Measurements from ENCODE around the gene TSPAN18. TPM values are rescaled to one million over a fixed set of nuclear protein-coding genes. Genes with fewer than 3 reads are reported as not detected.

Gene TSPAN18
- total and polyA plus RNA-seq, 8 donors: 27.2 to 85.8 (median 63.7) TPM

GRCh38 chr11:44852952-44853351 is 126.2 kb downstream of the TSPAN18 start:
- DNase-seq: no peak
- ATAC-seq: no peak
- TF ChIP-seq CTCF (IDR thresholded peaks at IDR 0.05): no peak
- Histone ChIP-seq H3K27me3 (no peaks in the 10 kb centered on the region), H3K36me3 (no peaks in the 10 kb centered on the region), H3K4me1 (no peaks in the 10 kb centered on the region), H3K9me3 (no peaks in the 10 kb centered on the region), H3K4me3 (no peak overlapping the region), H3K27ac (no peak overlapping the region)
- intact Hi-C loops (cut with DNase I): no loop called here

- no peaks in the 10 kb centered on the region for H3K27me3 ChIP-seq
- no peaks in the 10 kb centered on the region for H3K4me1 ChIP-seq
- no peak for TF ChIP-seq CTCF (IDR thresholded peaks at IDR 0.05)
- intact Hi-C loops (cut with DNase I): no loop called here
- H3K9me3 ChIP-seq: no peaks in the 10 kb centered on the region
- no peak overlapping the region for H3K4me3 ChIP-seq
- ATAC-seq (no peak), DNase-seq (no peak)
- H3K36me3 ChIP-seq: no peaks in the 10 kb centered on the region
- no peak overlapping the region for H3K27ac ChIP-seq
Measured at GRCh38 chr11:44853666-44854065, 126.9 kb downstream of the TSPAN18 start.

- H3K27me3 ChIP-seq: no peaks in the 10 kb centered on the region
- H3K4me3 ChIP-seq: no peak overlapping the region
- ATAC-seq (no peak), DNase-seq (no peak)
- no peaks in the 10 kb centered on the region for H3K9me3 ChIP-seq
- intact Hi-C loops (cut with DNase I): no loop called here
- no peaks in the 10 kb centered on the region for H3K36me3 ChIP-seq
- TF ChIP-seq CTCF (IDR thresholded peaks at IDR 0.05): no peak
- H3K27ac ChIP-seq: no peak overlapping the region
- H3K4me1 ChIP-seq: no peaks in the 10 kb centered on the region
Measured at GRCh38 chr11:44854086-44854485, 127.3 kb downstream of the TSPAN18 start.

- DNase-seq: no peak
- Histone ChIP-seq H3K36me3 (no peaks in the 10 kb centered on the region), H3K9me3 (no peaks in the 10 kb centered on the region), H3K27ac (no peak overlapping the region), H3K27me3 (no peaks in the 10 kb centered on the region), H3K4me1 (no peaks in the 10 kb centered on the region), H3K4me3 (no peak overlapping the region)
- ATAC-seq: no peak
- intact Hi-C loops (cut with DNase I): no loop called here
- no peak for TF ChIP-seq CTCF (IDR thresholded peaks at IDR 0.05)
Measured at GRCh38 chr11:44854741-44855492, 128.2 kb downstream of the TSPAN18 start.

GRCh38 chr11:44855493-44855849 is 128.7 kb downstream of the TSPAN18 start:
- TF ChIP-seq CTCF (IDR thresholded peaks at IDR 0.05): no peak
- DNase-seq: no peak
- no peaks in the 10 kb centered on the region for H3K4me1 ChIP-seq
- no peaks in the 10 kb centered on the region for H3K9me3 ChIP-seq
- intact Hi-C loops (cut with DNase I): no loop called here
- H3K27me3 ChIP-seq: peaks cover 0 to 5% of the 10 kb centered on the region in 2 donors
- H3K4me3 ChIP-seq: no peak overlapping the region
- no peak for ATAC-seq
- no peaks in the 10 kb centered on the region for H3K36me3 ChIP-seq
- H3K27ac ChIP-seq: no peak overlapping the region
